Measurements from ENCODE around the gene FNDC3B.

- TF ChIP-seq KLF8 (tag by site-specific recombination; IDR thresholded peaks at IDR 0.05), result no peak
- no peak for TF ChIP-seq GLIS1 (tag by site-specific recombination; IDR thresholded peaks at IDR 0.05)
- TF ChIP-seq TCF7L2 (IDR thresholded peaks at IDR 0.05; ENCODE audit: borderline replicate concordance, low read depth, low read length), result no peak
- no peak for TF ChIP-seq ZBTB7A (tag by site-specific recombination; IDR thresholded peaks at IDR 0.05; ENCODE audit: low read depth)
Measured at GRCh38 chr3:172115787-172116186, 76.4 kb downstream of the FNDC3B start.
